DND-41 (cell line): ENCODE data around the gene NAMPT.

Source experiments
- ATAC-seq: fragments of 200-7000 bp; cut with Tn5 transposase; 3 replicates; pipeline ENCODE4 v1.9.1; 2021; ENCODE audit warnings: low read depth; ENCODE audit not compliant: insufficient read depth
- DNase-seq: peaks from one replicate; pipeline ENCODE4 v3.0.0-alpha.2; 2020
- H2AFZ ChIP-seq: 2 replicates; pipeline ENCODE4 v1.6.0; 2012; ENCODE audit warnings: low read depth, low read length
- H3K27ac ChIP-seq: 2 replicates; pipeline ENCODE4 v1.5.1; 2012; ENCODE audit warnings: low read length, inconsistent platforms
- H3K27me3 ChIP-seq: fragments of 200-600 bp; sonication (generic); 2 replicates; pipeline ENCODE4 v1.6.0; 2012; ENCODE audit warnings: low read length, mild to moderate bottlenecking, inconsistent platforms; ENCODE audit not compliant: insufficient read depth, poor library complexity
- H3K36me3 ChIP-seq: 2 replicates; pipeline ENCODE4 v1.5.1; 2012; ENCODE audit warnings: low read length, inconsistent platforms; ENCODE audit not compliant: insufficient read depth
- H3K4me1 ChIP-seq: 2 replicates; pipeline ENCODE4 v1.5.1; 2012; ENCODE audit warnings: mild to moderate bottlenecking, low read length; ENCODE audit not compliant: insufficient read depth
- H3K4me2 ChIP-seq: 2 replicates; pipeline ENCODE4 v1.6.0; 2012; ENCODE audit warnings: mild to moderate bottlenecking, moderate library complexity, low read length, inconsistent platforms; ENCODE audit not compliant: insufficient read depth
- H3K4me3 ChIP-seq, 2 experiments: fragments of 200-600 bp in 1 of 2; shearing (Covaris generic) in 1 of 2; 2 replicates each; pipeline ENCODE4 v1.5.1; 2012 to 2016; ENCODE audit warnings: inconsistent platforms in 2 of 2, low read length in 2 of 2, mild to moderate bottlenecking in 2 of 2, low read depth in 1 of 2, moderate library complexity in 1 of 2
- H3K79me2 ChIP-seq: 2 replicates; pipeline ENCODE4 v1.6.0; 2012; ENCODE audit warnings: low read length, inconsistent platforms; ENCODE audit not compliant: insufficient read depth
- H3K9ac ChIP-seq: 2 replicates; pipeline ENCODE4 v1.6.0; 2012; ENCODE audit warnings: low read depth, mild to moderate bottlenecking, inconsistent platforms, low read length, moderate library complexity
- H3K9me3 ChIP-seq: 2 replicates; pipeline ENCODE4 v1.5.1; 2012; ENCODE audit warnings: low read length, moderate library complexity, mild to moderate bottlenecking, inconsistent platforms; ENCODE audit not compliant: insufficient read depth, severe bottlenecking
- H4K20me1 ChIP-seq: 2 replicates; pipeline ENCODE4 v1.6.0; 2012; ENCODE audit warnings: low read length; ENCODE audit not compliant: insufficient read depth
- CTCF ChIP-seq: IDR thresholded peaks from 2 replicates; pipeline ENCODE4 v1.5.1; 2012; ENCODE audit warnings: borderline replicate concordance, low read length, moderate library complexity, mild to moderate bottlenecking; ENCODE audit not compliant: poor library complexity, severe bottlenecking; ENCODE audit errors: extremely low read depth
- EZH2 ChIP-seq: IDR thresholded peaks from 3 replicates; pipeline ENCODE4 v1.6.1; 2012; ENCODE audit warnings: borderline replicate concordance, low read depth, mild to moderate bottlenecking, moderate library complexity, low read length, inconsistent platforms; ENCODE audit not compliant: severe bottlenecking

Gene NAMPT

GRCh38 chr7:106199024-106199423 is 85.8 kb downstream of the NAMPT start:
- no peak overlapping the region for H3K27ac ChIP-seq
- peaks cover 32% of the 10 kb centered on the region for H3K27me3 ChIP-seq
- no peaks in the 10 kb centered on the region for H3K9me3 ChIP-seq
- no peaks in the 10 kb centered on the region for H4K20me1 ChIP-seq
- no peak overlapping the region for H3K4me3 ChIP-seq
- no peaks in the 10 kb centered on the region for H3K36me3 ChIP-seq
- DNase-seq (no peak), ATAC-seq (no peak)
- H3K79me2 ChIP-seq: no peaks in the 10 kb centered on the region
- no peak overlapping the region for H2AFZ ChIP-seq
- no peaks in the 10 kb centered on the region for H3K4me1 ChIP-seq
- TF ChIP-seq CTCF (no peak), EZH2 (no peak)
- H3K9ac ChIP-seq: no peak overlapping the region
- H3K4me2 ChIP-seq: no peak overlapping the region
